ENCODE data around the gene LIMS1.
"Not testable (repeated sequence)": the region's sequence is repeated elsewhere in the genome, so short reads cannot be mapped to it uniquely, and the experiment has no call there.

The LIMS1 gene

GRCh38 chr2:108583903-108584520 lies 49.7 kb downstream of the LIMS1 start:
- Histone ChIP-seq H2AFZ (ENCODE audit: low read depth, low read length) (no peak overlapping the region), H3K9me3 (ENCODE audit: low read length) (no peaks in the 10 kb centered on the region), H3K4me1 (ENCODE audit: insufficient read depth, low read length) (no peaks in the 10 kb centered on the region), H3K36me3 (ENCODE audit: insufficient read depth, low read length) (no peaks in the 10 kb centered on the region), H3K27me3 (ENCODE audit: insufficient read depth, low read length) (no peaks in the 10 kb centered on the region), H3K4me3 (ENCODE audit: low read length) (no peak overlapping the region)

- no peaks in the 10 kb centered on the region for H3K27me3 ChIP-seq (ENCODE audit: insufficient read depth, low read length)
- no peaks in the 10 kb centered on the region for H3K36me3 ChIP-seq (ENCODE audit: insufficient read depth, low read length)
- no peak overlapping the region for H2AFZ ChIP-seq (ENCODE audit: low read depth, low read length)
- no peaks in the 10 kb centered on the region for H3K4me1 ChIP-seq (ENCODE audit: insufficient read depth, low read length)
- H3K4me3 ChIP-seq (ENCODE audit: low read length), result no peak overlapping the region
- no peaks in the 10 kb centered on the region for H3K9me3 ChIP-seq (ENCODE audit: low read length)
Measured at GRCh38 chr2:108585436-108585835, 51.2 kb downstream of the LIMS1 start.

- Histone ChIP-seq H3K4me1 (ENCODE audit: insufficient read depth, low read length) (no peaks in the 10 kb centered on the region), H3K4me3 (ENCODE audit: low read length) (no peak overlapping the region), H3K27me3 (ENCODE audit: insufficient read depth, low read length) (no peaks in the 10 kb centered on the region), H3K9me3 (ENCODE audit: low read length) (no peaks in the 10 kb centered on the region), H2AFZ (ENCODE audit: low read depth, low read length) (no peak overlapping the region), H3K36me3 (ENCODE audit: insufficient read depth, low read length) (no peaks in the 10 kb centered on the region)
Measured at GRCh38 chr2:108586116-108586515, 51.8 kb downstream of the LIMS1 start.

- Histone ChIP-seq H2AFZ (ENCODE audit: low read depth, low read length) (no peak overlapping the region), H3K9me3 (ENCODE audit: low read length) (no peaks in the 10 kb centered on the region), H3K4me3 (ENCODE audit: low read length) (no peak overlapping the region), H3K27me3 (ENCODE audit: insufficient read depth, low read length) (no peaks in the 10 kb centered on the region), H3K4me1 (ENCODE audit: insufficient read depth, low read length) (no peaks in the 10 kb centered on the region), H3K36me3 (ENCODE audit: insufficient read depth, low read length) (no peaks in the 10 kb centered on the region)
Measured at GRCh38 chr2:108586631-108587030, 52.4 kb downstream of the LIMS1 start.

- H3K27me3 ChIP-seq (ENCODE audit: insufficient read depth, low read length), result no peaks in the 10 kb centered on the region
- no peak overlapping the region for H2AFZ ChIP-seq (ENCODE audit: low read depth, low read length)
- H3K9me3 ChIP-seq (ENCODE audit: low read length), result no peaks in the 10 kb centered on the region
- no peak overlapping the region for H3K4me3 ChIP-seq (ENCODE audit: low read length)
- H3K36me3 ChIP-seq (ENCODE audit: insufficient read depth, low read length), result no peaks in the 10 kb centered on the region
- no peaks in the 10 kb centered on the region for H3K4me1 ChIP-seq (ENCODE audit: insufficient read depth, low read length)
Measured at GRCh38 chr2:108587621-108588020, 53.4 kb downstream of the LIMS1 start.

GRCh38 chr2:108588070-108588668 lies 53.9 kb downstream of the LIMS1 start:
- no peaks in the 10 kb centered on the region for H3K36me3 ChIP-seq (ENCODE audit: insufficient read depth, low read length)
- H3K27me3 ChIP-seq (ENCODE audit: insufficient read depth, low read length), result no peaks in the 10 kb centered on the region
- no peaks in the 10 kb centered on the region for H3K9me3 ChIP-seq (ENCODE audit: low read length)
- no peak overlapping the region for H2AFZ ChIP-seq (ENCODE audit: low read depth, low read length)
- H3K4me1 ChIP-seq (ENCODE audit: insufficient read depth, low read length), result peaks cover 4% of the 10 kb centered on the region
- no peak overlapping the region for H3K4me3 ChIP-seq (ENCODE audit: low read length)

- no peaks in the 10 kb centered on the region for H3K36me3 ChIP-seq (ENCODE audit: insufficient read depth, low read length)
- H3K4me1 ChIP-seq (ENCODE audit: insufficient read depth, low read length), result peaks cover 16% of the 10 kb centered on the region
- H2AFZ ChIP-seq (ENCODE audit: low read depth, low read length), result no peak overlapping the region
- no peaks in the 10 kb centered on the region for H3K27me3 ChIP-seq (ENCODE audit: insufficient read depth, low read length)
- no peak overlapping the region for H3K4me3 ChIP-seq (ENCODE audit: low read length)
- H3K9me3 ChIP-seq (ENCODE audit: low read length), result no peaks in the 10 kb centered on the region
Measured at GRCh38 chr2:108589372-108589771, 55.1 kb downstream of the LIMS1 start.

- H3K4me3 ChIP-seq (ENCODE audit: low read length), result no peak overlapping the region
- H2AFZ ChIP-seq (ENCODE audit: low read depth, low read length), result no peak overlapping the region
- no peaks in the 10 kb centered on the region for H3K9me3 ChIP-seq (ENCODE audit: low read length)
- H3K36me3 ChIP-seq (ENCODE audit: insufficient read depth, low read length), result no peaks in the 10 kb centered on the region
- H3K27me3 ChIP-seq (ENCODE audit: insufficient read depth, low read length), result no peaks in the 10 kb centered on the region
- peaks cover 19% of the 10 kb centered on the region for H3K4me1 ChIP-seq (ENCODE audit: insufficient read depth, low read length)
Measured at GRCh38 chr2:108589781-108590180, 55.5 kb downstream of the LIMS1 start.

- Histone ChIP-seq H3K9me3 (ENCODE audit: low read length) (no peaks in the 10 kb centered on the region), H3K4me3 (ENCODE audit: low read length) (no peak overlapping the region), H3K36me3 (ENCODE audit: insufficient read depth, low read length) (no peaks in the 10 kb centered on the region), H3K4me1 (ENCODE audit: insufficient read depth, low read length) (peaks cover 22% of the 10 kb centered on the region), H2AFZ (ENCODE audit: low read depth, low read length) (no peak overlapping the region), H3K27me3 (ENCODE audit: insufficient read depth, low read length) (no peaks in the 10 kb centered on the region)
Measured at GRCh38 chr2:108591163-108591562, 56.9 kb downstream of the LIMS1 start.

GRCh38 chr2:108593547-108594098 lies 59.4 kb downstream of the LIMS1 start:
- Histone ChIP-seq H3K27me3 (ENCODE audit: insufficient read depth, low read length) (no peaks in the 10 kb centered on the region), H2AFZ (ENCODE audit: low read depth, low read length) (no peak overlapping the region), H3K4me3 (ENCODE audit: low read length) (no peak overlapping the region), H3K9me3 (ENCODE audit: low read length) (no peaks in the 10 kb centered on the region), H3K4me1 (ENCODE audit: insufficient read depth, low read length) (peaks cover 22% of the 10 kb centered on the region), H3K36me3 (ENCODE audit: insufficient read depth, low read length) (no peaks in the 10 kb centered on the region)

- Histone ChIP-seq H3K4me3 (ENCODE audit: low read length) (peak overlapping the region; percentile 18), H3K36me3 (ENCODE audit: insufficient read depth, low read length) (no peaks in the 10 kb centered on the region), H3K27me3 (ENCODE audit: insufficient read depth, low read length) (no peaks in the 10 kb centered on the region), H3K9me3 (ENCODE audit: low read length) (no peaks in the 10 kb centered on the region), H3K4me1 (ENCODE audit: insufficient read depth, low read length) (peaks cover 22% of the 10 kb centered on the region), H2AFZ (ENCODE audit: low read depth, low read length) (peak overlapping the region; percentile 17)
Measured at GRCh38 chr2:108594132-108594981, 60.1 kb downstream of the LIMS1 start.

- no peaks in the 10 kb centered on the region for H3K27me3 ChIP-seq (ENCODE audit: insufficient read depth, low read length)
- H3K4me1 ChIP-seq (ENCODE audit: insufficient read depth, low read length), result peaks cover 22% of the 10 kb centered on the region
- H3K36me3 ChIP-seq (ENCODE audit: insufficient read depth, low read length), result no peaks in the 10 kb centered on the region
- no peaks in the 10 kb centered on the region for H3K9me3 ChIP-seq (ENCODE audit: low read length)
- H2AFZ ChIP-seq (ENCODE audit: low read depth, low read length), result no peak overlapping the region
- no peak overlapping the region for H3K4me3 ChIP-seq (ENCODE audit: low read length)
Measured at GRCh38 chr2:108594982-108595464, 60.8 kb downstream of the LIMS1 start.

GRCh38 chr2:108595771-108596170 lies 61.5 kb downstream of the LIMS1 start:
- not testable (repeated sequence) for H3K4me3 ChIP-seq (ENCODE audit: low read length); H2AFZ ChIP-seq (ENCODE audit: low read depth, low read length); H3K27me3 ChIP-seq (ENCODE audit: insufficient read depth, low read length); H3K9me3 ChIP-seq (ENCODE audit: low read length); H3K36me3 ChIP-seq (ENCODE audit: insufficient read depth, low read length)
- H3K4me1 ChIP-seq (ENCODE audit: insufficient read depth, low read length), result peaks cover 22% of the 10 kb centered on the region

Measured in neuron (in vitro differentiated cells).